Esophagus squamous epithelium (tissue), 4 donors: ENCODE results near the gene PLCB2.

ENCODE experiments used
- CTCF ChIP-seq, 6 experiments: fragments of 450-650 bp in 4 of 6; fragments of 200-600 bp in 2 of 6; sonication (generic) in 2 of 6; IDR thresholded peaks; one replicate each; pipeline ENCODE4 v1.5.1; 2016 to 2019; ENCODE audit warnings: antibody characterized with exemption in 6 of 6, mild to moderate bottlenecking in 4 of 6, moderate library complexity in 4 of 6
- POLR2A ChIP-seq, 4 donors: fragments of 450-650 bp; IDR thresholded peaks; one replicate each; pipeline ENCODE4 v1.6.1; 2017; ENCODE audit warnings: antibody characterized with exemption in 4 of 4, mild to moderate bottlenecking in 4 of 4, moderate library complexity in 3 of 4

GRCh38 chr15:40274350-40275274 is 33.1 kb downstream of the PLCB2 start:
- peak; percentile 99 to 100 (median 100) for TF ChIP-seq CTCF (IDR thresholded peaks at IDR 0.05)
- no peak for TF ChIP-seq POLR2A (IDR thresholded peaks at IDR 0.05)
